Suprapubic skin (tissue), 4 donors: Measurements from ENCODE around the gene GARS1.

Experiments used
- EP300 ChIP-seq: sonication (generic); formaldehyde crosslinking; IDR thresholded peaks from one replicate; pipeline ENCODE4 v1.6.1; 2017; ENCODE audit warnings: antibody characterized with exemption
- POLR2AphosphoS5 ChIP-seq, 3 donors: sonication (generic); formaldehyde crosslinking; IDR thresholded peaks; one replicate each; pipeline ENCODE4 v1.6.1; 2017; ENCODE audit warnings: antibody characterized with exemption in 3 of 3
- TF ChIP-seq, protein P1 (sequence below), 2 donors: fragments of 200-600 bp in 1 of 2; fragments of 450-650 bp in 1 of 2; sonication (generic) in 1 of 2; IDR thresholded peaks; one replicate each; pipeline ENCODE4 v1.5.1; 2016 to 2019; ENCODE audit warnings: antibody characterized with exemption in 2 of 2, mild to moderate bottlenecking in 1 of 2, moderate library complexity in 1 of 2

DNA sequence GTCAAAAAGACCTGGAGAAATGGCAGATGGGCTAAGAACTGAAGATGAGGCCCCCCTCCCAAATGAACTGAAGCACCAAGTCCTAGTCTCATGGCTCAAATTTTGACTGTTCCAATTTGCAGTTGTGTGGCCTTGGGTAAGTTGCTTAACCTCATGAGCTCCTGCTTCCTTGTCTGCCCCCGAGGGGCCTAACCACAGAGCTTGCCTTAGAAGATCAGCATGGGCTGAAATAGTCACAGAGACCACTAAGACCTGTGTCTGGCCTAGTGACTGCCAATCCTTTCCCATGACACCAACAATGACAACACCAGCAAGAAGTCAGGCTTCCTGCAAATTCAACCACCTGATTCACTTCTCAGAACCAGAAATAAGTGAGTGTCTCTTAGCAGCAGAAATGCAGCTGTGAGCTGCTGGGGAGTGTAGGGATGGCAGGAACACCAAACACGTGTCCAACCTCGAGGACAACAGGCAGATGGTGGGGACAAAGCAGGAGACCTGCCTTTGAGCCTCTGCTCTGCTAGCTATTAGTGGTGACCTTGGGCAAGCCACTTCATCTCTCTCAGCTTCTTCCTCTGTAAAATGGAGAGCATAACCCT lies 63.9 kb downstream of the GARS1 start:
- TF ChIP-seq, protein P1, sequence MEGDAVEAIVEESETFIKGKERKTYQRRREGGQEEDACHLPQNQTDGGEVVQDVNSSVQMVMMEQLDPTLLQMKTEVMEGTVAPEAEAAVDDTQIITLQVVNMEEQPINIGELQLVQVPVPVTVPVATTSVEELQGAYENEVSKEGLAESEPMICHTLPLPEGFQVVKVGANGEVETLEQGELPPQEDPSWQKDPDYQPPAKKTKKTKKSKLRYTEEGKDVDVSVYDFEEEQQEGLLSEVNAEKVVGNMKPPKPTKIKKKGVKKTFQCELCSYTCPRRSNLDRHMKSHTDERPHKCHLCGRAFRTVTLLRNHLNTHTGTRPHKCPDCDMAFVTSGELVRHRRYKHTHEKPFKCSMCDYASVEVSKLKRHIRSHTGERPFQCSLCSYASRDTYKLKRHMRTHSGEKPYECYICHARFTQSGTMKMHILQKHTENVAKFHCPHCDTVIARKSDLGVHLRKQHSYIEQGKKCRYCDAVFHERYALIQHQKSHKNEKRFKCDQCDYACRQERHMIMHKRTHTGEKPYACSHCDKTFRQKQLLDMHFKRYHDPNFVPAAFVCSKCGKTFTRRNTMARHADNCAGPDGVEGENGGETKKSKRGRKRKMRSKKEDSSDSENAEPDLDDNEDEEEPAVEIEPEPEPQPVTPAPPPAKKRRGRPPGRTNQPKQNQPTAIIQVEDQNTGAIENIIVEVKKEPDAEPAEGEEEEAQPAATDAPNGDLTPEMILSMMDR (IDR thresholded peaks at IDR 0.05): no peak
- TF ChIP-seq EP300: no peak
- no peak for TF ChIP-seq POLR2AphosphoS5 (IDR thresholded peaks at IDR 0.05)
